Measurements from ENCODE around the gene OOEP.

OOEP gene

DNA sequence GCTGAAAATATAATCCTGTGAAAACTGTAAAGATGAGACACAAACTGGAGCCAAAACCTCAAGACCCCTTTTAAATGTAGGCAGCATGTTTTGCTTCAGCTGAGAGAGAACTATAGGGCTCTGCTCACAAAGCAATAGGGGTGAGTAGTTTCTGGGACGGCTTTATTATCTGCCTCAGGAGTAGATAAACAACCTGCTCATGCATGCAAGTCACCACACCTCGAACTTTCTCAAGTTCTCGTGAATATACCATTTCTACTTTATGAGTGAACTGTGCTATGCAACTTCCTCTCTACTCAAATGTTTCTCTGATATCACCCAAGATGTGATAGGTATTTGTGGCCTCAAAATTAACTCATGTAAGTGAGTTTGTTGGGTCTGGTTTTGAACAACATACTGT lies 7.5 kb upstream of the OOEP start:
- H3K4me3 ChIP-seq (ENCODE audit: low read length) = no peak overlapping the region
- TF ChIP-seq, protein P1, sequence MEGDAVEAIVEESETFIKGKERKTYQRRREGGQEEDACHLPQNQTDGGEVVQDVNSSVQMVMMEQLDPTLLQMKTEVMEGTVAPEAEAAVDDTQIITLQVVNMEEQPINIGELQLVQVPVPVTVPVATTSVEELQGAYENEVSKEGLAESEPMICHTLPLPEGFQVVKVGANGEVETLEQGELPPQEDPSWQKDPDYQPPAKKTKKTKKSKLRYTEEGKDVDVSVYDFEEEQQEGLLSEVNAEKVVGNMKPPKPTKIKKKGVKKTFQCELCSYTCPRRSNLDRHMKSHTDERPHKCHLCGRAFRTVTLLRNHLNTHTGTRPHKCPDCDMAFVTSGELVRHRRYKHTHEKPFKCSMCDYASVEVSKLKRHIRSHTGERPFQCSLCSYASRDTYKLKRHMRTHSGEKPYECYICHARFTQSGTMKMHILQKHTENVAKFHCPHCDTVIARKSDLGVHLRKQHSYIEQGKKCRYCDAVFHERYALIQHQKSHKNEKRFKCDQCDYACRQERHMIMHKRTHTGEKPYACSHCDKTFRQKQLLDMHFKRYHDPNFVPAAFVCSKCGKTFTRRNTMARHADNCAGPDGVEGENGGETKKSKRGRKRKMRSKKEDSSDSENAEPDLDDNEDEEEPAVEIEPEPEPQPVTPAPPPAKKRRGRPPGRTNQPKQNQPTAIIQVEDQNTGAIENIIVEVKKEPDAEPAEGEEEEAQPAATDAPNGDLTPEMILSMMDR (conservative IDR thresholded peaks at IDR 0.05; ENCODE audit: low read length) = no peak
- DNase-seq (ENCODE audit: low read depth) = no peak

DNA sequence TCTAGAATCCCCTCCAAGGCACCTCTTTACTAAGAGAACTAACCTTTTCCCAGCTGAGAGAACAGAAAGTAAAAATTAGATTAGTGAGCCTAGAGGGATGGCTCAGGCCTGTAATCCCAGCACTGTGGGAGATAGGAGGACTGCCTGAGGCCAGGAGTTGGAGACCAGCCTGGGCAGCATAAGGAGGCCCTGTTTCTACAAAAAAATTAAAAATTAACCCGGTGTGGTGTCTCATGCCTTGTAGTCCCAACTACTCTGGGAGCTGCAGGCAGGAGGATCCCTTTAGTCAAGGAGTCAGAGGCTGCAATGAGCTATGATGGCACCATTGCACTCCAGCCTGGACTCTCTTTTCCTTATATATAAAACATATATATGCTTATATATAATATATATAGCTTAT lies 5.5 kb upstream of the OOEP start:
- H3K4me3 ChIP-seq (ENCODE audit: low read length) = no peak overlapping the region
- no peak for DNase-seq (ENCODE audit: low read depth)
- TF ChIP-seq, protein P1 (conservative IDR thresholded peaks at IDR 0.05; ENCODE audit: low read length) = no peak

DNA sequence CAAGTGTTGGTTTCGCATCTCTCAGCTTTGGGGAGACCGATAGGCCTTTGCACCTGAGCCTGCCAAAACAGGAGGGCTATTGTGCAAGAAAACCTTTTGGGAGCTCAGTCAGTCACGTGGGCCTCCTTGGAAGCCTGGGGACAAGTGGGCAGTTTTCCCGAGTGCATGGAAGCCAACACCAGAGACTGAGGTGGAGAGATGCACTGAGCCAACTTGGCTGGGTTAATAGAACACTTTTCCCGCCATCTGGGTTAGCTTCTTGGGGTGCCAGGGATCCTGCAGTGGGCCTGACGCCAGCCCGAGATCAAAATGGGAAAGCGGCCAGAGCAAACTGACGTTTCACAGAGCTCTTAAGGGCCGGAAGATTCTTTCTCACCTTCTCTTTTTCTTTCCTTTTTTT lies 2.8 kb upstream of the OOEP start:
- DNase-seq (ENCODE audit: low read depth) = no peak
- no peak overlapping the region for H3K4me3 ChIP-seq (ENCODE audit: low read length)
- TF ChIP-seq, protein P1 (conservative IDR thresholded peaks at IDR 0.05; ENCODE audit: low read length) = no peak

DNA sequence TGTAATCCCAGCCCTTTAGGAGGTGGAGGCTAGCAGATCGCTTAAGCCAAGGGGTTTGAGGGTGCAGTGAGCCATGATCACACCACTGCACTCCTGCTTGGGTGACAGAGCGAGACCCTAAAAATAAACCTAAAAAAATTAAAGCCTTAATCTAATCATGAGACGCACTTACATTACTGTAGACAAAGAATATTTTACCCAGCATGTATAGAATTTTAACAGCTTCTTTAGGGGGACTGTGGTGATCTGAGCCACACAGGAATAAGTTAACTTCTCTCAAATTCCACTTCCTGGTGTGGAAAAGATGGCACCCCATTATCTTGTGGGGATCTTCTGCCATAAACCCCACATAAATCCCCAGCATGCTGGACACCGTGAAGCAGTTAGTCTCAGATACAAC lies 2.3 kb upstream of the OOEP start:
- TF ChIP-seq, protein P1 (conservative IDR thresholded peaks at IDR 0.05; ENCODE audit: low read length) = no peak
- DNase-seq (ENCODE audit: low read depth) = no peak
- H3K4me3 ChIP-seq (ENCODE audit: low read length) = no peak overlapping the region

DNA sequence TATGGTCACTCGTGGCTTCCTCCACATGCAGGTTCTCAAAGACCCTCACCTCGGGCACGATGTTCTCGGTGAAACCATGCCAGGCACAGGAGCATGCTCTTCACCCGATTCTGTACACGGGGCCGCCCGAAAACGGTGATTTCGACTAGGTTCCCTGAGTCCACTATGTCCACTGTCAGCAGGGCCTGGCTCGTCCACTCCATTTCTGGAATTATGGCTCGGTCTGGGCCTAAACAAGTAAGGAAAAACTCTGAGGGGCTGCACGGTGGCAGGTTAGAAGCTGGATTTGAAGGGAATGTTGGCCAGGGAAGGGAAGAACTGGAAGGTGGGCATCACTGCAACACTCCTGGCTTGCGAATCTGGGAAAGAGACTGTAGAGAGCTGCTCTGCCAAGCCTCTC lies 540 bp downstream of the OOEP start:
- TF ChIP-seq, protein P1 (conservative IDR thresholded peaks at IDR 0.05; ENCODE audit: low read length) = no peak
- no peak for DNase-seq (ENCODE audit: low read depth)
- no peak overlapping the region for H3K4me3 ChIP-seq (ENCODE audit: low read length)

DNA sequence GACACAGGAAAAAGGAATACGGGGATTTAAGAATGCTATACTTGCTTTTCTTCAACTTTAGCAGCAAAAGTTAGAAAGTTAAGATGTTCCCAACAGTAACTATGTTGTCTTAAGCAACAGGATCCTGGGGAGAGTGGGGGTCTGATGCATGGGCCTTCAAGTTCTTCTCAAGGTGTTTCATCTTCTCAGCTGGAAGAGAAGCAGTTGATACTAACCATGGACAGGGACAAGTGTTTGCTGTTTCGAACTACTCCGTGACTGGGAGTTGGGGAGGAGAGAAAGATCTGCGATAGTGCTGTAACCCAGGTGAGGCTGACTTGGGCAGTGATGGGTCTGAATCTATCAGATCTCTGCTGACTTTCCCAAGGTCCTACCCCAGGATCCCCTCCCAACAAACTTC lies 1.0 kb downstream of the OOEP start:
- TF ChIP-seq, protein P1 (conservative IDR thresholded peaks at IDR 0.05; ENCODE audit: low read length) = no peak
- no peak for DNase-seq (ENCODE audit: low read depth)
- no peak overlapping the region for H3K4me3 ChIP-seq (ENCODE audit: low read length)

DNA sequence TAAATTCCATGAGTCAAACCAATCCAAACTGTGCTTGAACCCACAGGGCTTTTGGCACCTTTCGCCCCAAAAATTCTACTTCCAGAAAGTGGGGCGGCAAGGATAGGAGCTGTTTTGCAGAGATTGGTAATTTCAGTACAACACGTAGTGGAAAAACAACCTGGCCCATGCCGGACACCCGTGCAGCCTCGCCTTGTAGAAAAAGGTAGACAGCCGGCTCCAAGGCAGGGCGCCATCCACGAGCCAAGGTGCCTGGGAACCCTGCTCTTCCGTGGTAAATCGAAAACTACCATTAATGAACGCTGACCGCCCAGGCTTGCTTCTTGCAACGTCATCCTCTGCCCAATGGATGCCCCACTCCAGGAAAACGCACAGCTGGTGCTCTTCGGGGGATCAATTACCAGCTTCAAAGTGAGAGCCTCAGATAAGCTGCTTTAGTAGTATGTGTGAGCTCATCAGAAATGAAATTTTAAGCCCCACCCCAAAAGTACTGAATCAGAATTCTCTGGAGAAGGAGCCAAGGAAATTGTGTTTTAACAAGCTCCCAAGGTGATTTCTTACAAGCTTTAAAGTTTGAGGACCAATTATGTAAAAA lies 1.8 kb downstream of the OOEP start:
- H3K4me3 ChIP-seq (ENCODE audit: low read length) = no peak overlapping the region
- TF ChIP-seq, protein P1 (conservative IDR thresholded peaks at IDR 0.05; ENCODE audit: low read length) = no peak
- no peak for DNase-seq (ENCODE audit: low read depth)
